NCI-H345 (cell line): ENCODE results near the gene HP1BP3.

Experiments
- DNase-seq: peaks from one replicate; lab custom pipeline; 2025; lab: John Stamatoyannopoulos, UW

HP1BP3 gene

GRCh38 chr1:20711285-20712214 is 75.6 kb downstream of the HP1BP3 start:
- peak; percentile 26 for DNase-seq

GRCh38 chr1:20710469-20711284 is 76.4 kb downstream of the HP1BP3 start:
- DNase-seq: peak; percentile 66

GRCh38 chr1:20709868-20710267 is 77.2 kb downstream of the HP1BP3 start:
- no peak for DNase-seq

- no peak for DNase-seq
These were observed 78.2 kb downstream of the HP1BP3 start for GRCh38 chr1:20708891-20709290.

- DNase-seq: no peak
These were observed 79.0 kb downstream of the HP1BP3 start for GRCh38 chr1:20708057-20708456.

GRCh38 chr1:20706841-20707240 is 80.3 kb downstream of the HP1BP3 start:
- no peak for DNase-seq

- DNase-seq: no peak
These were observed 81.8 kb downstream of the HP1BP3 start for GRCh38 chr1:20705203-20705755.

- no peak for DNase-seq
These were observed 82.5 kb downstream of the HP1BP3 start for GRCh38 chr1:20704390-20705202.

GRCh38 chr1:20703124-20703756 is 83.9 kb downstream of the HP1BP3 start:
- no peak for DNase-seq

- DNase-seq: no peak
These were observed 84.7 kb downstream of the HP1BP3 start for GRCh38 chr1:20702416-20702815.

- DNase-seq: no peak
These were observed 85.3 kb downstream of the HP1BP3 start for GRCh38 chr1:20701847-20702246.

- no peak for DNase-seq
These were observed 85.7 kb downstream of the HP1BP3 start for GRCh38 chr1:20701446-20701845.

- no peak for DNase-seq
These were observed 86.4 kb downstream of the HP1BP3 start for GRCh38 chr1:20700636-20701215.

- no peak for DNase-seq
These were observed 87.5 kb downstream of the HP1BP3 start for GRCh38 chr1:20699558-20699957.

GRCh38 chr1:20698195-20698910 is 88.8 kb downstream of the HP1BP3 start:
- DNase-seq: no peak

GRCh38 chr1:20697563-20697962 is 89.5 kb downstream of the HP1BP3 start:
- no peak for DNase-seq

- peak; percentile 93 for DNase-seq
These were observed 90.4 kb downstream of the HP1BP3 start for GRCh38 chr1:20696397-20697333.

- DNase-seq: no peak
These were observed 91.6 kb downstream of the HP1BP3 start for GRCh38 chr1:20695515-20695914.

- DNase-seq: no peak
These were observed 93.5 kb downstream of the HP1BP3 start for GRCh38 chr1:20693623-20694022.
